WTC11 (cell line): ENCODE measurements around the gene TSG101.

ENCODE experiments used
- CREM ChIP-seq: sonication (generic); formaldehyde crosslinking; IDR thresholded peaks from 2 replicates; pipeline ENCODE4 v1.8.1; 2022; ENCODE audit warnings: mild to moderate bottlenecking, missing genetic modification reagents, moderate library complexity
- NFYB ChIP-seq: sonication (generic); formaldehyde crosslinking; conservative IDR thresholded peaks from 2 replicates; pipeline ENCODE4 v1.8.0; 2022; ENCODE audit warnings: low read depth, missing genetic modification reagents
- NR1H2 ChIP-seq: sonication (generic); formaldehyde crosslinking; IDR thresholded peaks from 2 replicates; pipeline ENCODE4 v1.9.0; 2021; ENCODE audit warnings: mild to moderate bottlenecking, moderate library complexity, missing genetic modification reagents
- NR3C1 ChIP-seq: sonication (generic); formaldehyde crosslinking; conservative IDR thresholded peaks from 2 replicates; pipeline ENCODE4 v1.8.1; 2023; ENCODE audit warnings: low read depth, mild to moderate bottlenecking, missing genetic modification reagents
- RELA ChIP-seq: sonication (generic); formaldehyde crosslinking; IDR thresholded peaks from 2 replicates; pipeline ENCODE4 v1.8.1; 2022; ENCODE audit warnings: missing genetic modification reagents, mild to moderate bottlenecking, borderline replicate concordance
- SP1 ChIP-seq: sonication (generic); formaldehyde crosslinking; conservative IDR thresholded peaks from 2 replicates; pipeline ENCODE4 v1.8.1; 2022; ENCODE audit warnings: missing genetic modification reagents
- ZBTB21 ChIP-seq: sonication (generic); formaldehyde crosslinking; IDR thresholded peaks from 2 replicates; pipeline ENCODE4 v1.8.1; 2023; ENCODE audit warnings: mild to moderate bottlenecking, missing genetic modification reagents, borderline replicate concordance
- ZNF232 ChIP-seq: sonication (generic); formaldehyde crosslinking; IDR thresholded peaks from 2 replicates; pipeline ENCODE4 v1.8.0; 2022; ENCODE audit warnings: mild to moderate bottlenecking, missing genetic modification reagents
- TF ChIP-seq, protein P1 (sequence below): fragments of 200-600 bp; IDR thresholded peaks from 2 replicates; pipeline ENCODE4 v1.8.0; 2022; ENCODE audit warnings: antibody characterized with exemption
- TF ChIP-seq, protein P2 (sequence below): sonication (generic); formaldehyde crosslinking; IDR thresholded peaks from 2 replicates; pipeline ENCODE4 v1.8.1; 2023; ENCODE audit warnings: mild to moderate bottlenecking, missing genetic modification reagents
- TF ChIP-seq, protein P3 (sequence below): sonication (generic); formaldehyde crosslinking; IDR thresholded peaks from 2 replicates; pipeline ENCODE4 v1.8.0; 2022; ENCODE audit warnings: mild to moderate bottlenecking, missing genetic modification reagents
- TF ChIP-seq, protein P4 (sequence below): sonication (generic); formaldehyde crosslinking; IDR thresholded peaks from 2 replicates; pipeline ENCODE4 v1.8.1; 2023; ENCODE audit warnings: mild to moderate bottlenecking, missing genetic modification reagents, moderate library complexity
- TF ChIP-seq, protein P5 (sequence below): sonication (generic); formaldehyde crosslinking; IDR thresholded peaks from 2 replicates; pipeline ENCODE4 v1.8.1; 2023; ENCODE audit warnings: mild to moderate bottlenecking, missing genetic modification reagents, moderate library complexity
- TF ChIP-seq, protein P6 (sequence below): sonication (generic); formaldehyde crosslinking; IDR thresholded peaks from 2 replicates; pipeline ENCODE4 v1.8.0; 2022; ENCODE audit warnings: mild to moderate bottlenecking, missing genetic modification reagents

DNA sequence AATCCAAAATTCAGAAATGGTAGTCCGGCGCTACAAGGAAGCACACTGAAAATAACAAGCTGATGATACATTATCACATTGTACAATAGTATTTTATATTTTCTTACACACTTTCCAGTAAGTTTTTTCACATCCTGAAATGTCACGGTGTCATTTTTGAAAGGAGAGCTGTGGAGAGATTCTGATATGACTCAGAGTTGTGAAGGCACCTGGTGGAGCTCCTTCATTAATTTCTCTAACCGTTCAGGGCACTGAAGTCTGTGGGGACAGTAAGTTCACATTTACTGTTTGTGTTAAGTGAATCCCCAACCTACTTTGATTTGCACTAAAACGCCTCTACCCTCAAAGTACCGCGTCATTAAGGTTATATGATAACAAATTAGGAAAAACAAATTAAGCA lies 57.8 kb downstream of the TSG101 start:
- TF ChIP-seq, protein P1, sequence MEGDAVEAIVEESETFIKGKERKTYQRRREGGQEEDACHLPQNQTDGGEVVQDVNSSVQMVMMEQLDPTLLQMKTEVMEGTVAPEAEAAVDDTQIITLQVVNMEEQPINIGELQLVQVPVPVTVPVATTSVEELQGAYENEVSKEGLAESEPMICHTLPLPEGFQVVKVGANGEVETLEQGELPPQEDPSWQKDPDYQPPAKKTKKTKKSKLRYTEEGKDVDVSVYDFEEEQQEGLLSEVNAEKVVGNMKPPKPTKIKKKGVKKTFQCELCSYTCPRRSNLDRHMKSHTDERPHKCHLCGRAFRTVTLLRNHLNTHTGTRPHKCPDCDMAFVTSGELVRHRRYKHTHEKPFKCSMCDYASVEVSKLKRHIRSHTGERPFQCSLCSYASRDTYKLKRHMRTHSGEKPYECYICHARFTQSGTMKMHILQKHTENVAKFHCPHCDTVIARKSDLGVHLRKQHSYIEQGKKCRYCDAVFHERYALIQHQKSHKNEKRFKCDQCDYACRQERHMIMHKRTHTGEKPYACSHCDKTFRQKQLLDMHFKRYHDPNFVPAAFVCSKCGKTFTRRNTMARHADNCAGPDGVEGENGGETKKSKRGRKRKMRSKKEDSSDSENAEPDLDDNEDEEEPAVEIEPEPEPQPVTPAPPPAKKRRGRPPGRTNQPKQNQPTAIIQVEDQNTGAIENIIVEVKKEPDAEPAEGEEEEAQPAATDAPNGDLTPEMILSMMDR: no peak
- no peak for TF ChIP-seq SP1 (CRISPR knock-in tag)
- TF ChIP-seq, protein P2, sequence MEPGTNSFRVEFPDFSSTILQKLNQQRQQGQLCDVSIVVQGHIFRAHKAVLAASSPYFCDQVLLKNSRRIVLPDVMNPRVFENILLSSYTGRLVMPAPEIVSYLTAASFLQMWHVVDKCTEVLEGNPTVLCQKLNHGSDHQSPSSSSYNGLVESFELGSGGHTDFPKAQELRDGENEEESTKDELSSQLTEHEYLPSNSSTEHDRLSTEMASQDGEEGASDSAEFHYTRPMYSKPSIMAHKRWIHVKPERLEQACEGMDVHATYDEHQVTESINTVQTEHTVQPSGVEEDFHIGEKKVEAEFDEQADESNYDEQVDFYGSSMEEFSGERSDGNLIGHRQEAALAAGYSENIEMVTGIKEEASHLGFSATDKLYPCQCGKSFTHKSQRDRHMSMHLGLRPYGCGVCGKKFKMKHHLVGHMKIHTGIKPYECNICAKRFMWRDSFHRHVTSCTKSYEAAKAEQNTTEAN (CRISPR knock-in tag): no peak
- TF ChIP-seq CREM (CRISPR knock-in tag): no peak
- TF ChIP-seq ZNF232 (CRISPR knock-in tag): no peak
- no peak for TF ChIP-seq ZBTB21
- TF ChIP-seq, protein P3, sequence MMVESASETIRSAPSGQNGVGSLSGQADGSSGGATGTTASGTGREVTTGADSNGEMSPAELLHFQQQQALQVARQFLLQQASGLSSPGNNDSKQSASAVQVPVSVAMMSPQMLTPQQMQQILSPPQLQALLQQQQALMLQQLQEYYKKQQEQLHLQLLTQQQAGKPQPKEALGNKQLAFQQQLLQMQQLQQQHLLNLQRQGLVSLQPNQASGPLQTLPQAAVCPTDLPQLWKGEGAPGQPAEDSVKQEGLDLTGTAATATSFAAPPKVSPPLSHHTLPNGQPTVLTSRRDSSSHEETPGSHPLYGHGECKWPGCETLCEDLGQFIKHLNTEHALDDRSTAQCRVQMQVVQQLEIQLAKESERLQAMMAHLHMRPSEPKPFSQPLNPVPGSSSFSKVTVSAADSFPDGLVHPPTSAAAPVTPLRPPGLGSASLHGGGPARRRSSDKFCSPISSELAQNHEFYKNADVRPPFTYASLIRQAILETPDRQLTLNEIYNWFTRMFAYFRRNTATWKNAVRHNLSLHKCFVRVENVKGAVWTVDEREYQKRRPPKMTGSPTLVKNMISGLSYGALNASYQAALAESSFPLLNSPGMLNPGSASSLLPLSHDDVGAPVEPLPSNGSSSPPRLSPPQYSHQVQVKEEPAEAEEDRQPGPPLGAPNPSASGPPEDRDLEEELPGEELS (CRISPR knock-in tag): no peak
- no peak for TF ChIP-seq NR1H2 (CRISPR knock-in tag)
- TF ChIP-seq, protein P4, sequence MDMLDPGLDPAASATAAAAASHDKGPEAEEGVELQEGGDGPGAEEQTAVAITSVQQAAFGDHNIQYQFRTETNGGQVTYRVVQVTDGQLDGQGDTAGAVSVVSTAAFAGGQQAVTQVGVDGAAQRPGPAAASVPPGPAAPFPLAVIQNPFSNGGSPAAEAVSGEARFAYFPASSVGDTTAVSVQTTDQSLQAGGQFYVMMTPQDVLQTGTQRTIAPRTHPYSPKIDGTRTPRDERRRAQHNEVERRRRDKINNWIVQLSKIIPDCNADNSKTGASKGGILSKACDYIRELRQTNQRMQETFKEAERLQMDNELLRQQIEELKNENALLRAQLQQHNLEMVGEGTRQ (CRISPR knock-in tag): no peak
- TF ChIP-seq NFYB: no peak
- TF ChIP-seq RELA (CRISPR knock-in tag): no peak
- TF ChIP-seq, protein P5, sequence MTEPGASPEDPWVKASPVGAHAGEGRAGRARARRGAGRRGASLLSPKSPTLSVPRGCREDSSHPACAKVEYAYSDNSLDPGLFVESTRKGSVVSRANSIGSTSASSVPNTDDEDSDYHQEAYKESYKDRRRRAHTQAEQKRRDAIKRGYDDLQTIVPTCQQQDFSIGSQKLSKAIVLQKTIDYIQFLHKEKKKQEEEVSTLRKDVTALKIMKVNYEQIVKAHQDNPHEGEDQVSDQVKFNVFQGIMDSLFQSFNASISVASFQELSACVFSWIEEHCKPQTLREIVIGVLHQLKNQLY (CRISPR knock-in tag): no peak
- TF ChIP-seq NR3C1: no peak
- TF ChIP-seq, protein P6, sequence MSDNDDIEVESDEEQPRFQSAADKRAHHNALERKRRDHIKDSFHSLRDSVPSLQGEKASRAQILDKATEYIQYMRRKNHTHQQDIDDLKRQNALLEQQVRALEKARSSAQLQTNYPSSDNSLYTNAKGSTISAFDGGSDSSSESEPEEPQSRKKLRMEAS (CRISPR knock-in tag): no peak
